Panc1 (cell line): ENCODE data around the gene DES. TPM values are rescaled to one million over a fixed set of nuclear protein-coding genes. Genes with fewer than 3 reads are reported as not detected.

ENCODE experiments used
- ATAC-seq: fragments of 200-7000 bp; cut with Tn5 transposase; 2 replicates; pipeline ENCODE4 v1.9.1; 2020; ENCODE audit warnings: mild to moderate bottlenecking, moderate library complexity
- BruUV-seq: library from RNA; stranded (reverse); fragments of 400-500 nt; replicated peaks from 2 replicates; lab custom pipeline; 2021; lab: Mats Ljungman, UMichigan
- CTCF ChIA-PET: fragments of 300-600 bp; sonication (Branson Sonifier 250); formaldehyde crosslinking; loops from one replicate; lab custom pipeline; 2022; ENCODE audit warnings: antibody characterized with exemption; lab: Charles Lee
- POLR2A ChIA-PET: fragments of 300-600 bp; sonication (Branson Sonifier 250); formaldehyde crosslinking; loops from one replicate; lab custom pipeline; 2022; ENCODE audit warnings: antibody characterized with exemption; lab: Charles Lee
- DNase-seq: peaks from one replicate; pipeline ENCODE4 v3.0.0-alpha.2; 2010; ENCODE audit warnings: low read depth, low spot score
- H3K27ac ChIP-seq: 2 replicates; pipeline ENCODE4 v1.5.1; 2011; ENCODE audit warnings: mild to moderate bottlenecking, low read length, inconsistent platforms
- H3K27me3 ChIP-seq: fragments of 200-500 bp; sonication (Bioruptor generic); 2 replicates; pipeline ENCODE4 v1.6.0; 2014; ENCODE audit warnings: low read length, inconsistent platforms; ENCODE audit not compliant: control insufficient read depth, insufficient read depth
- H3K36me3 ChIP-seq: fragments of 200-500 bp; sonication (Bioruptor generic); 2 replicates; pipeline ENCODE4 v1.5.1; 2014; ENCODE audit warnings: inconsistent platforms, mild to moderate bottlenecking, low read length, moderate library complexity; ENCODE audit not compliant: control insufficient read depth, insufficient read depth
- H3K4me1 ChIP-seq: 2 replicates; pipeline ENCODE4 v1.5.1; 2011; ENCODE audit warnings: inconsistent platforms, mild to moderate bottlenecking, low read length, moderate library complexity; ENCODE audit not compliant: control insufficient read depth, insufficient read depth
- H3K4me3 ChIP-seq, 2 experiments: 2 replicates each; pipeline ENCODE4 v1.5.1; 2011 to 2012; ENCODE audit warnings: low read depth in 2 of 2, low read length in 2 of 2, mild to moderate bottlenecking in 2 of 2, inconsistent platforms in 1 of 2, moderate library complexity in 1 of 2
- H3K9me3 ChIP-seq: fragments of 200-500 bp; sonication (Bioruptor generic); 2 replicates; pipeline ENCODE4 v1.5.1; 2014; ENCODE audit warnings: low read depth, mild to moderate bottlenecking, inconsistent platforms, low read length, moderate library complexity; ENCODE audit not compliant: control insufficient read depth, insufficient read depth
- CTCF ChIP-seq: fragments of 450-650 bp; IDR thresholded peaks from 2 replicates; pipeline ENCODE4 v1.5.1; 2017; ENCODE audit warnings: mild to moderate bottlenecking
- POLR2AphosphoS5 ChIP-seq: IDR thresholded peaks from 2 replicates; pipeline ENCODE4 v1.6.1; 2012; ENCODE audit warnings: mild to moderate bottlenecking, low read depth, low read length, moderate library complexity
- REST ChIP-seq, 2 experiments: IDR thresholded peaks; 2 replicates each; pipeline ENCODE4 v1.6.1; 2011 to 2012; ENCODE audit warnings: low read depth in 2 of 2, control low read depth in 1 of 2, low read length in 1 of 2, mild to moderate bottlenecking in 1 of 2, moderate library complexity in 1 of 2; ENCODE audit not compliant: insufficient read depth in 1 of 2
- SIN3A ChIP-seq: IDR thresholded peaks from 2 replicates; pipeline ENCODE4 v1.6.1; 2012; ENCODE audit warnings: low read depth, mild to moderate bottlenecking, low read length, moderate library complexity, borderline replicate concordance; ENCODE audit not compliant: insufficient read depth
- TCF7L2 ChIP-seq: IDR thresholded peaks from 2 replicates; pipeline ENCODE4 v1.6.1; 2011; ENCODE audit warnings: mild to moderate bottlenecking, low read depth, low read length, inconsistent platforms
- in situ Hi-C: cut with HindIII; loops from 2 replicates; pipeline ENCODE4 v1.10.0; 2016; ENCODE audit warnings: low sequenced_read_pairs, low pct_unique_long_range_greater_than_20kb
- intact Hi-C: fragments of 100-400 bp; cut with micrococcal nuclease; formaldehyde crosslinking; loops from one replicate; pipeline ENCODE4 v1.10.0; 2022; ENCODE audit not compliant: unreplicated experiment
- total RNA-seq: library from RNA; stranded (reverse); gene quantifications from one replicate; pipeline ENCODE4 v1.2.1, GENCODE V29; 2021; ENCODE audit not compliant: unreplicated experiment

Gene DES
- total RNA-seq, 1 experiment from 2014 or later, result 0.69 TPM

GRCh38 chr2:219458996-219459395 is 40.8 kb downstream of the DES start:
- Histone ChIP-seq H3K9me3 (no peaks in the 10 kb centered on the region), H3K27me3 (no peaks in the 10 kb centered on the region), H3K36me3 (no peaks in the 10 kb centered on the region), H3K4me1 (peaks cover 3% of the 10 kb centered on the region; the same call in 1 of the 2 replicates), H3K27ac (no peak overlapping the region), H3K4me3 (no peak overlapping the region)
- ChIA-PET CTCF (interaction anchor here (0.5 to 1.0 kb wide), 4 partner anchors 51 to 142 kb away, joined by 3 to 13 read pairs (median 5); no protein-coding TSS in a partner anchor), POLR2A (no interaction called here)
- DNase-seq (no peak), ATAC-seq (no peak)
- in situ Hi-C loops, result no loop called here
- BruUV-seq, result no TSS peak
- no peak for TF ChIP-seq SIN3A
- TF ChIP-seq TCF7L2, result no peak
- intact Hi-C loops, result no loop called here

GRCh38 chr2:219459460-219460311 is 41.5 kb downstream of the DES start:
- in situ Hi-C loops, result no loop called here
- no TSS peak for BruUV-seq
- ChIA-PET POLR2A (no interaction called here), CTCF (interaction anchor here (0.5 to 1.0 kb wide), 4 partner anchors 9 to 70 kb away, joined by 3 to 13 read pairs (median 4); no protein-coding TSS in a partner anchor)
- H3K4me3 ChIP-seq, result no peak overlapping the region
- no peaks in the 10 kb centered on the region for H3K27me3 ChIP-seq
- peaks cover 3% of the 10 kb centered on the region; the same call in 1 of the 2 replicates for H3K4me1 ChIP-seq
- no peaks in the 10 kb centered on the region for H3K36me3 ChIP-seq
- no peaks in the 10 kb centered on the region for H3K9me3 ChIP-seq
- intact Hi-C loops, result no loop called here
- DNase-seq, result peak; percentile 59
- ATAC-seq, result peak; percentile 85
- no peak overlapping the region for H3K27ac ChIP-seq
- TF ChIP-seq CTCF (peak; percentile 95), REST (IDR thresholded peaks at IDR 0.05; ENCODE audit: insufficient read depth in 1 of 2, low read depth in 2 of 2, low read length in 1 of 2) (no peak)

- no peaks in the 10 kb centered on the region for H3K27me3 ChIP-seq
- in situ Hi-C loops (no loop called here), intact Hi-C loops (no loop called here)
- ChIA-PET POLR2A (no interaction called here), CTCF (no interaction called here)
- DNase-seq (no peak), ATAC-seq (peak; percentile 13; the same call in 1 of the 2 replicates)
- H3K36me3 ChIP-seq, result no peaks in the 10 kb centered on the region
- no peaks in the 10 kb centered on the region for H3K9me3 ChIP-seq
- no TSS peak for BruUV-seq
- H3K4me3 ChIP-seq, result no peak overlapping the region
- no peak overlapping the region for H3K27ac ChIP-seq
- TF ChIP-seq SIN3A, result no peak
- no peak for TF ChIP-seq REST (IDR thresholded peaks at IDR 0.05; ENCODE audit: insufficient read depth in 1 of 2, low read depth in 2 of 2, low read length in 1 of 2)
- no peak for TF ChIP-seq TCF7L2
- TF ChIP-seq CTCF, result no peak
- TF ChIP-seq POLR2AphosphoS5, result no peak
- H3K4me1 ChIP-seq, result peaks cover 3% of the 10 kb centered on the region; the same call in 1 of the 2 replicates
These were observed 42.3 kb downstream of the DES start for GRCh38 chr2:219460424-219460926.
